ENCODE measurements around the gene MPHOSPH6. TPM values are rescaled to one million over a fixed set of nuclear protein-coding genes. Genes with fewer than 3 reads are reported as not detected.

Gene MPHOSPH6
- total and polyA plus RNA-seq, 12 donors: 12.7 to 85.3 (median 23.8) TPM

DNA sequence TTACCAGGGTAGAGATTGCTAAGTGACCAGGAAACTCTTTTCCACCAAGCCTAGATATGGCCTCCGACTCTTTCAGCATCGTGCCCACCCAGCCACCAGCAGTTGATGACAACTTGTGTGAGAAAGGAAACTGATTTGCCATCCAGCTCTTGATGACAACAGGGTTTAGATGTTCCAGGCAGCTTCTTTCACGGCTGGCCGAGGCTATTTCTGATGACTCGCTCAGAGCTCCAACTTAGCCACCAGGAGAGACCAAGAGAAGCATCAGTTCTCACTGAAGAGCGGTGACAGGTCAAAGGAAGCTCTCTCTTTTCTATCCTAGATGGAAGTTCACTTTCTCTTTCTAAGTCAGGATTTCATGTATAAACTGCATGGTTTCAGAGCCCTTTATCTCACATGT is 61.2 kb downstream of the MPHOSPH6 start:
- 86 to 95% (median 91%) methylated on average over 6 of the region's 6 CpGs for WGBS, 4 donors
- Histone ChIP-seq H3K4me1 (replicated peaks in 1 of 2) (no peaks in the 10 kb centered on the region), H3K27ac (no peak overlapping the region), H3K4me3 (no peak overlapping the region), H3K36me3 (replicated peaks in 1 of 2) (no peaks in the 10 kb centered on the region), H3K27me3 (no peaks in the 10 kb centered on the region), H3K9me3 (replicated peaks in 1 of 3) (no peaks in the 10 kb centered on the region)
- DNase-seq: no peak
- intact Hi-C loops (cut with DNase I): no loop called here
- no peak for TF ChIP-seq POLR2A (IDR thresholded peaks at IDR 0.05)
- TF ChIP-seq, protein P1, sequence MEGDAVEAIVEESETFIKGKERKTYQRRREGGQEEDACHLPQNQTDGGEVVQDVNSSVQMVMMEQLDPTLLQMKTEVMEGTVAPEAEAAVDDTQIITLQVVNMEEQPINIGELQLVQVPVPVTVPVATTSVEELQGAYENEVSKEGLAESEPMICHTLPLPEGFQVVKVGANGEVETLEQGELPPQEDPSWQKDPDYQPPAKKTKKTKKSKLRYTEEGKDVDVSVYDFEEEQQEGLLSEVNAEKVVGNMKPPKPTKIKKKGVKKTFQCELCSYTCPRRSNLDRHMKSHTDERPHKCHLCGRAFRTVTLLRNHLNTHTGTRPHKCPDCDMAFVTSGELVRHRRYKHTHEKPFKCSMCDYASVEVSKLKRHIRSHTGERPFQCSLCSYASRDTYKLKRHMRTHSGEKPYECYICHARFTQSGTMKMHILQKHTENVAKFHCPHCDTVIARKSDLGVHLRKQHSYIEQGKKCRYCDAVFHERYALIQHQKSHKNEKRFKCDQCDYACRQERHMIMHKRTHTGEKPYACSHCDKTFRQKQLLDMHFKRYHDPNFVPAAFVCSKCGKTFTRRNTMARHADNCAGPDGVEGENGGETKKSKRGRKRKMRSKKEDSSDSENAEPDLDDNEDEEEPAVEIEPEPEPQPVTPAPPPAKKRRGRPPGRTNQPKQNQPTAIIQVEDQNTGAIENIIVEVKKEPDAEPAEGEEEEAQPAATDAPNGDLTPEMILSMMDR (IDR thresholded peaks at IDR 0.05): no peak

DNA sequence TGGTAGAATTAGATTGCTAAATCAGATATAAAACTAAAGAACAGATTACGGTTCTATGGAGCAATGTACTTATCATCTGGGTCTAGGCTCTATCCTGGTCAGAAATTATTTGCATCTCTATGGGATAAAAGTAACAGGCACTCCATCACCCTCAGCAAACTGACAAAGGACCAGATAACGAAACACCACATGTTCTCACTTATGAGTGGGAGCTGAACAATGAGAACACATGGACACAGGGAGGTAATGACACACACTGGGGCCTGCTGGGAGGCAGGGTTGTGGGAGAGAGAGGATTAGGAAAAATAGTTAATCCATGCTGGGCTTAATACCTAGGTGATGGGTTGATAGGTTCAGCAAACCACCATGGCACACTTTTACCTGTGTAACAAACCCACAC is 61.9 kb downstream of the MPHOSPH6 start:
- 84 to 89% (median 85%) methylated on average over 2 of the region's 2 CpGs for WGBS, 4 donors
- Histone ChIP-seq H3K4me1 (replicated peaks in 1 of 2) (no peaks in the 10 kb centered on the region), H3K4me3 (no peak overlapping the region), H3K27ac (no peak overlapping the region), H3K27me3 (no peaks in the 10 kb centered on the region), H3K36me3 (replicated peaks in 1 of 2) (no peaks in the 10 kb centered on the region), H3K9me3 (replicated peaks in 1 of 3) (no peaks in the 10 kb centered on the region)
- DNase-seq: no peak
- intact Hi-C loops (cut with DNase I): no loop called here
- TF ChIP-seq, protein P1 (IDR thresholded peaks at IDR 0.05): no peak
- no peak for TF ChIP-seq POLR2A (IDR thresholded peaks at IDR 0.05)

GRCh38 chr16:82105107-82105506 is 64.9 kb downstream of the MPHOSPH6 start:
- Histone ChIP-seq H3K27me3 (no peaks in the 10 kb centered on the region), H3K9me3 (replicated peaks in 1 of 3) (no peaks in the 10 kb centered on the region), H3K36me3 (replicated peaks in 1 of 2) (no peaks in the 10 kb centered on the region), H3K27ac (no peak overlapping the region), H3K4me1 (replicated peaks in 1 of 2) (no peaks in the 10 kb centered on the region), H3K4me3 (no peak overlapping the region)
- no peak for TF ChIP-seq POLR2A (IDR thresholded peaks at IDR 0.05)
- TF ChIP-seq, protein P1 (IDR thresholded peaks at IDR 0.05): no peak
- intact Hi-C loops (cut with DNase I): no loop called here
- whole genome bisulfite sequencing, 4 donors: 90 to 99% (median 94%) methylated on average over 8 of the region's 8 CpGs
- no peak for DNase-seq

Small RNA genes within 50 kb of the gene (small RNA-seq; reads per million reads assigned to genes)
- gene RN7SKP190: 0 reads per million in 2 donors

Other genes with a start within 250 kb of the MPHOSPH6 start
- under 1 TPM in 8 of 9 donors, not detected in 1; 0.17 to 0.94 (median 0.31) TPM for gene SDR42E1, start 158.8 kb downstream of the MPHOSPH6 start, total RNA-seq
- under 1 TPM; 0.10 to 0.55 (median 0.16) TPM for gene SDR42E1, start 158.8 kb downstream of the MPHOSPH6 start, polyA plus RNA-seq
- not detected for gene HSD17B2, start 135.0 kb downstream of the MPHOSPH6 start, total RNA-seq
- gene HSD17B2, start 135.0 kb downstream of the MPHOSPH6 start, polyA plus RNA-seq: under 1 TPM in 2 of 3 donors, not detected in 1; 0.10 to 0.16 TPM